SW 1271 (cell line): ENCODE data around the gene NCOA7.
A peak's percentile ranks its signal among the peaks of the same experiment; 100 is the strongest.
"Not testable (repeated sequence)": the region's sequence is repeated elsewhere in the genome, so short reads cannot be mapped to it uniquely, and the experiment has no call there.

Experiments
- DNase-seq, 2 experiments: peaks; one replicate each; lab custom pipeline; 2025; lab: John Stamatoyannopoulos, UW

NCOA7 gene

DNA sequence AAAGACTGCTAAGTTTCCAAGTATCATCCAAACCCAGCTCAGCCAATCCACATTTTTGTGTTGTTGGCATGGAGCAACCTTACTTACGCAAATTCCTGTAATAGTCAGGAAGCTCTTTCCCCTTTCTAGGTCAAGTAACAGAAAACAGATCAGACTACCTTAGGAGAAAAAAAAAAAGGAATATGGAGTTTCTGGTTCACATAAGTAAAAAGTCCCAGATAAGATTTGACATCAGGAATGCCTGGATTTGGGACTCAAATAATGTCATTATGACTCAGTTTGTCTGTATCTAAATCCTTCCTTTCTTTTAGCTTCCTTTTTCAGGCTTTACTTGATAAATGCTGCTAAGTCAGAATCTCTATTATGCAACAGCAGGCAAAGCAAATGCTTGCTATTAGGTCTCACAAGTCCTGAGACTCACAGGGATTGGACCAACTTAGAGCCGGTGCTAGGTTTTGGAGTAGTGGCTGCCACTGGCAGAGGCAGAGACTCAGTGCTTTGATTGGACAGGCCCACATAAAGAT, 44.5 kb downstream of the NCOA7 start:
- no peak for DNase-seq

DNA sequence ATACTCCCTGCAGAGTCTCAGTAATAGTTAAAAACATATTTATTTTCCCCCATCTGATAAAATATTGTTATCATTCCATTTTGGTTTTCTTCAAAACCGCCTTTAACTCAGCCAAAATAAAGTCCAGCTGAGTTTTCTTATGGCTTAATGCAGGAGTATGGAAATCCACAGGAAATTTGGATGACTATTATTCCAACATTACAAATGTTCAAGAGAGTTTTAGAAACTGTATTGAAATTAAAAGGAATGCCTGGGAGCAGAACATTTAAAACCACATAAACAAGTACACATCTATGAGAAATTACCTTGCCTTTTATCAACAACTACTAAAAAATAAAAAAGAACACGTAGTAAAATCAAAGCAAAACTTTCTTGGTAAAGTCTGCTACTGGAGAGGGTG, 45.7 kb downstream of the NCOA7 start:
- no peak for DNase-seq

DNA sequence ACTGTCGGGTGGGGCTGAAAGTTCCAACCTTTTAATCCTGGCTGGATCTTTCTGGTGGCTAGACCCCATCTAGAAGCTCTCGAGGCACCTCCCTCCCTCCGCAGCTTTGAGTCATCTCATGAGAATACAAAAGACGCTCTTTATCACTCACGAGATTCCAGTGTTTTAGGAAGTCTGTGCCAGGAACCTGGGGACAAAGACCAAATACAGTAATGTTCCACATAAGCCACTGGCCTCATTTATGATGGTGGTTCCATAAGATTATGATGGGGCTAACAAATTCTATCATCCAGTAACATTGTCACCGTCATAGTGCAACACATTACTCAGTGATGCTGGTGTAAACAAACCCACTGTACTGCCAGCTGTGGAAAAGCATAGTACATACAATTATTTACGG, 48.7 kb downstream of the NCOA7 start:
- peak in 1 of 2 experiments; percentile 2 for DNase-seq

DNA sequence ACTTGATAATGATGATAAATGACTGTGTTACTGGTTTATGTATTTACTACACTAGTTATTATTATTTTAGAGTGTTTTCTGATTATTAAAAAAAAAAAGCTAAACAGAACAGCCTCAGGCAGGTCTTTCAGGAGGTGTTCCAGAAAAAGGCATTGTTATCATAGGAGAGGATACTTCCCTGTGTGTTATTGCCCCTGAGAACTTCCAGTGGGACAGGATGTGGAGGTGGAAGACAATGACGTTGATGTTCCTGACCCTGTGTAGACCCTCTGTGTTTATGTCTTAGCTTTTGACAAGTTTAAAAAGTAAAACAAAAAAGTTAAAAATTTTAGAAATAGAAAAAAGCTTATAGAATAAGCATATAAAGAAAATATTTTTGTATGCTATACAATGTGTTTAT, 49.1 kb downstream of the NCOA7 start:
- no peak for DNase-seq

DNA sequence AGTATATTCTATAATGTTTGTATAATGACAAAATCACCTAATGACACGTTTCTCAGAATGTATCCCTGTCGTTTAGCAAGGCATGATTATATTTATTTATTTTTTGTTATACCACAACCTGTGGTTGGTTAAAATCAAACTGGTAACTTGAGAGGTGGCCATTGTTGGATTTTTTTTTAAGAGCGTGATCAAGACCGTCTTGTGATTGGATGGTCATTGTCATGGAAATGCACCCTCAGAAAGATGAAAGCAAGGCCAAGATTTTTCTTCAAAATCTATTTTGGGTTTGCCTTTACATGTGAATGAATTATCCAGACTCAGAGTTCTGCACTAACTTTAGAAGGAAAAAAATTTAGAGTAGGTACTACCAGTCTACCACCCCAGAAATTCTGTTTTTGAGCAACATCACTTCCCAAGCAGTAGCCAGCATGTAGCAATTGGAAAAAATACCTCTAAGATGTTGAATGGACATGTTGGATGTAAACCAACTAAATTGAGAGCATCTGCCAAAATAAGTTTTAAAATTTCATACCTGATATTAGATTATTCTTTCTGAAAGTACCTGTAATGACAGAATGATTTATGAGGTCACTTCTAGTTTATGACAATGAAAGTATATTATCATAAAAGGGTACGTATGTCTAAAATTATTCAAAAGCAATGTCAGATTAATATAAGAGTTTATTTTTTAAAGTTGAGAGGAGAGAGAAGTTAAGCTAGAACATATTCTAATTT, 50.8 kb downstream of the NCOA7 start:
- DNase-seq: no peak

DNA sequence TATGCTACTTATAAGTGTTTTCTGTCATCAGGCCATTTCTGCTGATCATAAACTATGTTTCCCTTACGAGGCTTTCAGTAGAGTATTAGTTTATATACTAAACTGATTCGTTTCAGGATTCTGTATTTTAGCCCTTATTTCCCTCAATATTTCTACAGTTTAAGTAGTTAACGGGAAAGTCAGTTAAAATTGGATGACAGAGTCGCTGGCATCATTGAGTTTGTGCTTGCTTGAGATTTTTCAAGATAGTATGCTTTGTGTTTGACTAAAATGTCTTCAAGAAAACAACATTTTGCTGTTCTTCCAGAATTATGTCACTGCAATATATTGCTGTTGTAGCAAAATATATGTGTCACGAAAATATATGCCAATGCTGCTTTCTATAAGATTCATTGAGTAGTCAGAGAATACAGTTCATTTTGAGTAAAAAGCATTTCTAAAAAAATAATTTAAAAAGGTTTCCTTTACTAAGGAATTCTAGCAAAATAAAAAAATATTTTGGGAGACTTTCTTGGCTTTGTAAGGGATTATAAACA, 51.4 kb downstream of the NCOA7 start:
- DNase-seq: no peak

DNA sequence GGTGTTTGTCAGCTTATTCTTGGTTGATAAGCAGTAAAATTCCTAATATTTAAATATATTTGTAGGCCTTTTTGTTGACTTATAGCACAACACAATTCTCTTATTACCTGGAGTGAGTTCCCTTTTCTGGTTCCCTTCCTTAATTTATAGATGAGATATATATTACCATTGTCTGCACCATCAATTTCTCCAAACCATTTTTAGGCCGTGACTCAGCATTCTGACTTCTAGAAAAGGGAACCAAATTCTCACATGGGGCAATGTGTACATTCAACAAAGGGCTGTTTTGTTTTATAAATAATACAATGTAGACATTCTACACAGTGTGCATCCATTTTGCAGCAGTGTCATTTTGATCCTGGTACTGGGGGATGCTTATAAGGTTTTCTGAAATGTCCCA, 52.8 kb downstream of the NCOA7 start:
- no peak for DNase-seq

DNA sequence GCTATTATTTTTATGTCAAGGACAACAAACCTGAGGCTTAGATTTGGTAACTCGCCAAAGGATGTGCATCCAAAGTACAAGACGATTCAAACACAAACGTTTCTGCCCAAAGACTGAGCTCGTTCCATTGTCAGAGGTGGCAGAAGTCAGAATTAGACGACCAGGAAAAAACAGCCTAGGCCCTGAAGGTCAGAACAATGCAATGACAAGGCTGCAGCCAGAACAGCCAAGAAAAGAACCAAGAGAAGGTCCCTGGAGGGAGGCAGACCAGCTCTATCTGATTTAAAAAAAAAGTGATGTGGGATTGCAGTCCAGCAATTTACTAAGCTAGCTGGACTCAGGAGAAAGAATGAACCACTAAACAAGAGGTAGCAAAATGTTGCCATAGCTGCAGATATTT, 54.2 kb downstream of the NCOA7 start:
- no peak for DNase-seq

DNA sequence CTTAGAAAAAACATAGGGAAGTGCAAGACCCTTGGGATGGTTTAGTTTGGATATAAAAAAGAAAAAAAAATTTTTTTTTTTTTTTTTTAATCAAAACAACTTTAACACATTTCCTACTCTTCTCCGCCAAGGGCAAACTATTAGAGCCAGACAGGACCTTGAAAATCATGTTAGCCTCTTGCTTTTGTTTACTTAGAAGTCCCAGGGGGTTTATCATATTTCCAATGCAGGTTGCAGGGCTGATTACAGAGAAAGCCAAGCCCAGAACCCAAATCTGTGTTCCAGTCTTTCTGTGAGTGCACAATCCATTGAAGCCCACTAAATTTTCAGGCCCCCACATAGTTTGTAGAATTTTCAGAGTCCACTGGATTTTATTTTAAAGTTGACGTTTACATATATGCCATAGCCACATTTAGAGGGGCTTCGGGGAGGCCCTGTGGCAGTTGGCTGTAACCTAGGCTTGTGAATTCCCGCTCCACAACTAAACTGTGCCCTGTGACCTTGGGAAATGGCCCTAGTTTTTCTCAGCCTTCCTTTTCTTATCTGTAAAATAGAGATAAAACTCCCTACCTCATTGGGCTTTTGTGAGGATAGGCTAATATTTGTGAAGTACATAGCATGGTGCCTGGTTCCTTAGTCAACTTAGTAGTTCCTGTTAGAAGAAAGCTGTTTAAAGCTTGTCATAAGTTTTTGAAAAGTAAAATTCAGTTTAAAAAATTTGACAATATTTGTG, 55.7 kb downstream of the NCOA7 start:
- no peak for DNase-seq

DNA sequence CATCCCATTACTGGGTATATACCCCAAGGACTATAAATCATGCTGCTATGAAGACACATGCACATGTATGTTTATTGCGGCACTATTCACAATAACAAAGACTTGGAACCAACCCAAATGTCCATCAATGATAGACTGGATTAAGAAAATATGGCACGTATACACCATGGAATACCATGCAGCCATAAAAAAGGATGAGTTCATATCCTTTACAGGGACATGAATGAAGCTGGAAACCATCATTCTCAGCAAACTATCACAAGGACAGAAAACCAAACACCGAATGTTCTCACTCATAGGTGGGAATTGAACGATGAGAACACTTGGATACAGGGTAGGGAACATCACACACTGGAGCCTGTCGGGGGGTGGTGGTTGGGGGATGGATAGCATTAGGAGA, 57.5 kb downstream of the NCOA7 start:
- DNase-seq: not testable (repeated sequence)

DNA sequence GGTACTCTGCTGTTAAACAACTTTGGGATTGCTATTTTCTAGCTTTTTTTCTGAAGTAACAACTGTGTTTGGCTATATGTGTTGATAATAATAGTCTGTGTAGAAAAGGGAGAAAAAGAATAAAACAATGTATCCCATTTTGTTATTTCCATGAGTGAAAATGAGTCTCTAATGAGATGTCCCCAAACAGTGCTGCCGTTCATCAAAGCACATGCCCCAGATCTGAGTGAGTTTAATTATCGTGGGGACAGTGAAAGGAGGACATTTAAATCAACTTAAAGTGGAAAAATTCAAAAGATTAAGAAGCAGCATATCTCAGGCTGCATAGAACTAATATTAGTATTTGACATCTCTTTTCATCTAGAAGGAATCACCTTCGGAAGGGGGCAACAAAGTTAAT, 59.6 kb downstream of the NCOA7 start:
- no peak for DNase-seq

DNA sequence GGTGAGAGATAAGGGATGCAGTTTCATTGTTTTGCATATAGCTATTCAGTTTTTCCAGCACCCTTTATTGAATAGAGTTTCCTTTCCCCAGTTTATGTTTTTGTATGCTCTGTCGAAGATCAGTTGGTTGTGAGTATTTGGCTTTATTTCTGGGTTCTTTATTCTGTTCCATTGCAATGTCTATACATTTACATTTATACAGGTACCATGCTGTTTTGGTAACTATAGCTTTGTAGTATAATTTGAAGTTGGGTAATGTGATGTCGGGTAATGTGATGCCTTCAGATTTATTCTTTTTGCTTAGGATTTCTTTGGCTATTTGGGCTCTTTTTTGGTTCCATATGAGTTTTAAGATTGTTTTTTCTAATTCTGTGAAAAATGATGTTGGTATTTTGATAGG, 61.8 kb downstream of the NCOA7 start:
- no peak for DNase-seq

DNA sequence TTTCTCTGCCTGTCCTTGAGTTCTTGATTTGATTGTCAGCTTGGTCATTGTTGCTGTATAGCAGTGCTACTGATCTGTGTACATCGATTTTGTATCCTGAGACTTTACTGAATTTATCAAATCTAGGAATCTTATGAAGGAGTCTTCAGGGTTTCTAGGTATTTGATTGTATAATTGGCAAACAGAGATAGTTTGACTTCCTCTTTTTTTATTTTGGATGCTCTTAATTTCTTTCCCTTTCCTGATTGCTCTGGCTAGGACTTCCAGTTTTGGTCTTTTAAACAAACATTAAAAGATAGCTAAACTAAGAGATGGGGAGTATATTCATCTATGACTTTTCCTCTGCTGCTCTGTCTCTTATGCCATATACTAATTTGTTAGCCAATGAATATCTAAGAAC, 62.4 kb downstream of the NCOA7 start:
- no peak for DNase-seq

DNA sequence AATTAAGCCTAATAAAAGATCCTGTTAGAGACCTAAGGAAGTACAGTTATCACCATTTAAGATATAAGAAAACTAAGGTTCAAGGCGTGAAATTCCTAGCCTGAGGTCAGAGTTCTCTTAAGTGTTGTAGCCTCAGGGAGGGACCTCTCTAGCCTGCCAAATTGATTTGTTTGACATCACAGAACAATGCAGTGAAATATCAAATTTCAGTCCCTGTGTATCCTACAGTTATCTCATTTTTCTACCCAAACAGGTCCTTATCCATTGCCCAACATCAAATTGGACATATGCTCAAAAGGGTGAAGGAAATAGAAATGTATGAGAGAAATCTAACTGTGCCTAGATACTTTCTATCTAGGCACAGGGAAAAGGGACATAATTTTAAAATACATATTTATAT, 63.0 kb downstream of the NCOA7 start:
- DNase-seq: no peak

DNA sequence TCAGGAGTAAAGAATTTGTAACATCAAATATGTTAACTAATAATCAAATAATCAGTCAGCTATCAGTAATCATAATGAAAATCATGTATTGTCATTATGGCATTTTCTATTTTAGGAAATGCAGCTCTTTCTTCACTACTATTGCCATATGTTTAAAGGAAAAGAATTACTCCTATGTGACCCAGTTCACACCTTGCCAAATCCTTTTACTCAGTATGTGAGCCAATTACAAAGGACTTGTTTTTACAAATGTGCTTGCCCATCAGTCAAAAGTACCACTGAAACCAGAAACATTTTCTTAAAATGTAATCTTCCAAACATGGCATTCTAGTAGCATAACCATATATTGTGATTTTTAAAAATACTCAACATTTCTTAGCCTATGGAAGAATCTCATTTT, 63.6 kb downstream of the NCOA7 start:
- DNase-seq: no peak

DNA sequence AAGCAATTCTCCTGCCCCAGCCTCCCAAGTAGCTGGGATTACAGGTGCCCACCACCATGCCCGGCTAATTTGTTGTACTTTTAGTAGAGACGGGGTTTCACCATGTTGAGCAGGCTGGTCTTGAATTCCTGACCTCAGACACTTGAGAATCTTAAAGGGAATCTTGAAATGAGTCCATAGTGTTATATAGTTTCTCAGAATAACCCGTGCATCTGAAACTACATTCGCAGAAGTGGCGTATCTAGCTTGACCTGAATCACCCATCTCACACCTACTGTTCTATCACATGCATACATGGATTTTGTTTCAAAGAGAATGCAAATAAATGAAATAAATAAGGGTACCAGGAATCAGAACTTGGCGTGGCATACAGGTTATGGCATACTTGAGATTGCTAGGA, 65.0 kb downstream of the NCOA7 start:
- DNase-seq: no peak

DNA sequence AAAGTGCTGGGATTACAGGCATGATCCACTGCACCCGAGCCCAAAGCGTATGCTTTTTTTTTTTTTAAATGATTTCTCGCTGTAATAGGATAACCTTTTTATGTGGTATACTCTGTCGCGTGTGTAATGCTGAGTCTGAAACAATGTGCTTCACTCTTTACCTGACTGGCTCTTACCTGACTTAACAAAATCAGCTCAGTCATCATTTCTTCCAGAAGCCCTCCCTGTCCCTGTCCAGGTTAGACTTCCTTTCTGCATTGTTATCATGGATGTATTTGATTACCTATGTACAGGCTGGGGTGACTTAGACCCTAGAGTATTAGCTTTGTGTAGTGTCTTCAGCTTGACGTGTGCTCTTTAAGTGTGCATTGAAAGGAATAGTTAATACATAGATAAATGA, 67.1 kb downstream of the NCOA7 start:
- no peak for DNase-seq

DNA sequence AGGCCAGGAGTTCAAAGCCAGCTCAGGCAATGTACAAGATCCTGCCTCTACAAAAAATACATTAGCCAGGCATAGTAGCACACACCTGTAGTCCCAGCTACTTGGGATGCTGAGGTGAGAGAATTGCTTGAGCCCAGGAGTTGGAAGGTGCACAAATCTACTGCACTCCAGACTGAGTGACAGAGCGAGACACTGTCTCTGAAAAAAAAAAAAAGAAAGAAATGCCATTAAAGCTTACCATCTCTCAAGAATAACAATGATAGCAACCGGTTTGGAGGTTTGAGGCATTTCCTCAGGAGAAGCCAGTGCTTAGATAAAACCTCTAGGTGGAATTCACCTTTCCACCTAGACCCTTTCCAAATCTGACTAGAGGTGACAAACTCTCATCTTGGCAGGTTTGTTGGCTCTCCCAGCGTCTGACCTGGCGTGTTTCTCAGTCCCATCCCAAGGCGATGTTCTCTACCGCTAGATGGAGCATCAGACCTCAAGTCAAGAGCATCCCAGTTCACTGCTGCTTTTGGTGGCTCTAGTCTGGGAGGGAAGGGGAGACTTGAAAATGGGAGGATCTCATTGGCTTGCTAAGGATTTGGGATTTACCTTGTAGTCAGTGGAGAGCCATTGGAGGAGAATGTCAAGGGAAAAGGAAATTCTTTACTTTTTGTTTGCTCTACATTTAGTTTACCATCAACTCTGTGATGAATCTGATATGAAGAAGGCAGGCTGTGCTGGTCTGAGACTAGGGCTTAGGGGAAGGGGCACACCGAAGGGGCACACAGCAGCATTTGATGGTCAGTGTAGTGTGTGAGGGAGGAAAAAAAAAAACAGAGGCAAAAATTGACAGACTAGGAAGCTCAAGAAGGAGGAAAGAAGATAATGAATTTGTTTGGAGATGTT, 67.9 kb downstream of the NCOA7 start:
- DNase-seq: peak in 1 of 2 experiments; percentile 48

DNA sequence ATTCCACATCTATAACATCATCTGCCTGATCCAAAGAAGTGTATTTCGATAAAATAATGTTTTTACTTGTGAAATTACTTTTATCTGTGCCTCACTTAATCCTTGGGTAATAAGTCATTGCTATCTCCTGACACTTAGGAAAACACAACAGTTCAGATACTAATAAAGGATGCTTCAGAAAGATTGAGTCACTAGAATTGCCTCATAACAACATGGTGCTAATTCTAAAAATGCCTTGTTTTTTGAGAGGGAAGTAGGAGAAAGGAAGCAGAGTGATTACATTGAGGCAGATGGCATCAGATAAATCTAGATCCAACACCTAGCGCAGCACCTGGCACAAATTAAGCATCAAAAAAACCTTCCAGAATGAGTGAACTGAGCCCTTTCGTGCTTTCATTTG, 69.0 kb downstream of the NCOA7 start:
- no peak for DNase-seq

DNA sequence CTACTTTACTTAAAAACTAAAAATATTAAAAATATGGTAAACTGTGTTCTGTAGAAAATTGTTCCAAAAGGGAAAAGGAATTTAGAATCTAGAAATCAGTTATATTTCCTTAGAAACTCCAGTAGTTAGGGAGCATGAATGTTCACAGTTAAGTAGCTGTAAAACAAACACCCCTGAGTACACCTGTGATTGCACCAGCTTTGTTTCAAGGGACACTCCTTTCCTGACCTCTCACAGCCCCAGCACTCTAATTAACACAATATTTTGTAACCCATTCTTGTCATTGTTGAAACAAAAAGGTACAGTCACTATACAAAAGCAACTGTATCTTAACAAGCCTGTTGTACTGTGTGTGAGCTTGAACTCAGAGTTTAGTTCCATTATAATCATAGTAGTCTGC, 72.3 kb downstream of the NCOA7 start:
- DNase-seq: no peak

DNA sequence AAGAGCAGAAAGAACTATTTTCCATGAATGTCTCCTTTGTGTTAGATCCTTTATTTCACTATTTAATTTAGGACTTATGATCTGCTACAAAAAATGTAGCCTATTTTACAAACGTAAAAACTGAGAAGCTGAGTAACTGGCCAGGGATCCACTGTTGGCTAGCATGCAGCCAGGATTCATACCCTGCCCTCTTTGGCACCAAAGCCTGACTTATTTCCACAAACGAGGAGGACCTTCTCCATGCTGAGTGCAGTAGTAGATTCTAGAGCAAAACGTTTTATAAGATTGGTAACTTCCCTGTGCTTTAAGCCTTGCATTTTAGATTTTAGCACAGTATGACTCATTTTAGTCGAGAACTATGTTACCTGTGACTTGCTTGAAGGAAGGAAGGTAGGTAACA, 74.3 kb downstream of the NCOA7 start:
- no peak for DNase-seq

DNA sequence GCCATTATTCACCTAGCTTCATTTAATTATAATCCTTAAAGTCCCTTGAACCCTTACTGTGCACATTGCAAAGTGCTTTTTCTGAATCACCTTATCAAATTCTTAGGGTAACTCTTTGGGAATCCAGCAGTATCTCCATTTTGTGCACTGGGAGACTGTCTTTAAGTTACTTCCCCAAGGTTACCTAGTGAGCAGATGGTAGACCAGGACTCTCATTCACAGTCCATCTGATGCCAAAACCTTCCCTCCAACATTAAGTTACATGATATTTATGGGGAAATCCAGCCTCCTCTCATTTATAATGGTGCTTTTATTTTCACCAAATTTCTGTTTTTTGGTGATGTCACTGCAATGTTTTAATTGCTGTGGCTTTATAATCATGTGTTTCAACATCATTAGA, 75.7 kb downstream of the NCOA7 start:
- DNase-seq: no peak
